GM12873 (cell line): ENCODE results near the gene RAPGEF4.

ENCODE experiments used
- CTCF ChIP-seq: IDR thresholded peaks from 2 replicates; pipeline ENCODE4 v1.5.1; 2012; ENCODE audit warnings: low read depth, mild to moderate bottlenecking, moderate library complexity, low read length, control low read depth; ENCODE audit not compliant: insufficient read depth; ENCODE audit errors: missing control alignments

The RAPGEF4 gene

GRCh38 chr2:172861656-172862476, 126.2 kb downstream of the RAPGEF4 start:
- no peak for TF ChIP-seq CTCF

- no peak for TF ChIP-seq CTCF
Measured at GRCh38 chr2:172863341-172863740, 127.7 kb downstream of the RAPGEF4 start.

GRCh38 chr2:172864182-172864581, 128.5 kb downstream of the RAPGEF4 start:
- TF ChIP-seq CTCF, result peak; percentile 93

DNA sequence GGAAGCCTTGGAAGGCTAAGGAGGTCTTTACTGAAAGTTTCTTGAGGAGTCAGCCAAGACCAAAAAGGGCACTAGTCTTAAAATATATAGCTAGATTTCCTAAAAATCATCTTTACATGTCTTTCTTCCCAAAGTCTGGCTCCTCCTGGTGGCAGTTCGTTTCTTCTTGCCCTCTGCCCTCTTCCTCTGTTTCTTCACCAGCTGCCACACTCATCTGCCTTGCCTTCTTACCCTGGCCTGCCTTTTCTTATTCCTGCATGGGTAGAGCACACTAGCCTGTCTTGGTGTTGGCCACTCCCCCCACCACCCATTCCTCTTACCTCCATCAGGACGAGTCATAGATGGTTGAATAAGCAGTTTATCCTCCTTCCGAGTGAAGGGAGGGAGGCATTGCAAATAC, 129.8 kb downstream of the RAPGEF4 start:
- TF ChIP-seq CTCF, result peak; percentile 25

DNA sequence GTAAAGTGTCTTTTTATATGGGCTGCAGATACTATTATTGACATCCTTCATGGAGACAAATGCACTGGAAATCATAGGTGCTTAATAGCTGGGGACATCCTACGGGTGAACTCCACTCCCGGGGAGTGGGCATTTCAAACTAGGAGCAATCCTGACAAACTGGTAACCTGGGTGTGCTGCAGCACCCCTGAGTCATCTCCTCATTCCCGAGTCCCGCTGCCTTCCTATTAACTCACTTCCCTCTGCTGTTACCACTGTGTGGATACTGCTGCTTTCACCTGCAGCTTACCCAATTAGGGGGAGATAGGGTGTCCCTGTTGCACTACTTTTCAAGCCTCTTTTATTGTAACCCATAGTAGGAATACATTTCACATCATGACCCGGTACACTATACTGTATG, 134.2 kb downstream of the RAPGEF4 start:
- TF ChIP-seq CTCF, result no peak

DNA sequence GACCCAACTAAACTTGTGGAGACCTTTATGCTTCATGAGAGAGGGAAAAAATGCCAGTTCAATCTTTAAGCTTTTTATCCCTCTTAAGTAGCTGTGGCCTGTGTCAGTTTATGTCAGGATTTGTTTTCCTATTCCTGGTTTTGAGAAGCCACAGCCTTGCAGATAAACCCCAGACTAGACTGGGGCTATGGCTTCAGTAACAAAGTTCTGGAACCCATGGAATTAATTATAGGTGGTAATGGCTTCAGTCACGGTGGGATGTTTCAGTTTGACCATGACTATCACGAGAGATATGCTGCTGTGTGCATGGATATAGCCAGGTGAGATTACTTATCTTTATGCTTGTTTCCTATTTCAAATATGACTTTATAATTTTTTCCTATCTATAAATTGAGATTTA, 134.8 kb downstream of the RAPGEF4 start:
- no peak for TF ChIP-seq CTCF

- TF ChIP-seq CTCF, result no peak
Measured at GRCh38 chr2:172877826-172878225, 142.2 kb downstream of the RAPGEF4 start.
